ENCODE results near the gene R3HDM1.

GRCh38 chr2:135703300-135703699, 172.0 kb downstream of the R3HDM1 start:
- TF ChIP-seq POLR2A (IDR thresholded peaks at IDR 0.05) (no peak), CTCF (IDR thresholded peaks at IDR 0.05) (no peak)

Data from lower leg skin (tissue), 3 donors.